ENCODE measurements around the gene TJP2.

GRCh38 chr9:69134412-69134811, 39.7 kb upstream of the TJP2 start:
- no peak for TF ChIP-seq CTCF (IDR thresholded peaks at IDR 0.05; ENCODE audit: insufficient read depth, low read depth, low read length)
- TF ChIP-seq EZH2 (IDR thresholded peaks at IDR 0.05; ENCODE audit: insufficient read depth, low read length): no peak
